HepG2 (cell line): Measurements from ENCODE around the gene CHID1. TPM values are rescaled to one million over a fixed set of nuclear protein-coding genes. Genes with fewer than 3 reads are reported as not detected.

Experiments
- ARID3A ChIP-seq: IDR thresholded peaks from 2 replicates; pipeline ENCODE4 v1.6.1; 2012; ENCODE audit warnings: low read depth, low read length, improper control_type of control experiment
- ERF ChIP-seq: IDR thresholded peaks from 2 replicates; pipeline ENCODE4 v1.6.1; 2018; ENCODE audit warnings: missing biosample characterization, missing genetic modification reagents
- HHEX ChIP-seq: IDR thresholded peaks from 2 replicates; pipeline ENCODE4 v1.6.1; 2016; ENCODE audit warnings: control low read depth
- HOXA3 ChIP-seq: sonication (generic); formaldehyde crosslinking; IDR thresholded peaks from 2 replicates; pipeline ENCODE4 v1.5.0; 2020; ENCODE audit warnings: missing genetic modification reagents
- IRF9 ChIP-seq: sonication (generic); formaldehyde crosslinking; IDR thresholded peaks from 2 replicates; pipeline ENCODE4 v1.8.0; 2022; ENCODE audit warnings: missing genetic modification reagents, mild to moderate bottlenecking, borderline replicate concordance
- MYPOP ChIP-seq: sonication (generic); formaldehyde crosslinking; IDR thresholded peaks from 2 replicates; pipeline ENCODE4 v1.8.1; 2023; ENCODE audit warnings: mild to moderate bottlenecking, moderate library complexity, missing genetic modification reagents
- NFE2 ChIP-seq: sonication (generic); formaldehyde crosslinking; IDR thresholded peaks from 2 replicates; pipeline ENCODE4 v1.4.0; 2020; ENCODE audit warnings: missing genetic modification reagents
- PHB2 ChIP-seq: fragments of 450-650 bp; IDR thresholded peaks from 2 replicates; pipeline ENCODE4 v1.6.1; 2018; ENCODE audit not compliant: partially characterized antibody
- PRDM15 ChIP-seq: sonication (generic); formaldehyde crosslinking; IDR thresholded peaks from 2 replicates; pipeline ENCODE4 v1.4.0; 2020; ENCODE audit warnings: missing genetic modification reagents
- SNAI1 ChIP-seq: sonication (generic); formaldehyde crosslinking; IDR thresholded peaks from 2 replicates; pipeline ENCODE4 v1.5.0; 2020; ENCODE audit warnings: mild to moderate bottlenecking, missing genetic modification reagents, borderline replicate concordance
- SRSF4 ChIP-seq: fragments of 200-400 bp; formaldehyde crosslinking; IDR thresholded peaks from one replicate; pipeline ENCODE4 v1.6.1; 2018; ENCODE audit warnings: mild to moderate bottlenecking, low read depth, low read length, moderate library complexity; ENCODE audit not compliant: poor library complexity, severe bottlenecking
- TBX3 ChIP-seq: fragments of 450-650 bp; IDR thresholded peaks from 2 replicates; pipeline ENCODE4 v1.6.1; 2017; ENCODE audit warnings: antibody characterized with exemption, mild to moderate bottlenecking, inconsistent platforms, borderline replicate concordance
- XRCC5 ChIP-seq: fragments of 200-400 bp; formaldehyde crosslinking; optimal IDR thresholded peaks from 2 replicates; pipeline ENCODE3; 2017; ENCODE audit warnings: mild to moderate bottlenecking, low read length
- ZNF235 ChIP-seq: sonication (generic); formaldehyde crosslinking; IDR thresholded peaks from 2 replicates; pipeline ENCODE4 v1.8.1; 2023; ENCODE audit warnings: mild to moderate bottlenecking, missing genetic modification reagents, borderline replicate concordance
- ZNF251 ChIP-seq: sonication (generic); formaldehyde crosslinking; IDR thresholded peaks from 2 replicates; pipeline ENCODE4 v1.9.0; 2021; ENCODE audit warnings: mild to moderate bottlenecking, missing genetic modification reagents
- ZNF30 ChIP-seq: sonication (generic); formaldehyde crosslinking; IDR thresholded peaks from 2 replicates; pipeline ENCODE4 v1.5.0; 2020; ENCODE audit warnings: mild to moderate bottlenecking, missing genetic modification reagents
- ZNF460 ChIP-seq: sonication (generic); formaldehyde crosslinking; IDR thresholded peaks from 2 replicates; pipeline ENCODE4 v1.5.1; 2020; ENCODE audit warnings: missing genetic modification reagents, mild to moderate bottlenecking, borderline replicate concordance
- ZNF543 ChIP-seq: sonication (generic); formaldehyde crosslinking; IDR thresholded peaks from 2 replicates; pipeline ENCODE4 v1.4.0; 2020; ENCODE audit warnings: mild to moderate bottlenecking, missing genetic modification reagents
- ZNF547 ChIP-seq: sonication (generic); formaldehyde crosslinking; IDR thresholded peaks from 2 replicates; pipeline ENCODE4 v1.5.1; 2020; ENCODE audit warnings: mild to moderate bottlenecking, missing genetic modification reagents
- ZNF564 ChIP-seq: sonication (generic); formaldehyde crosslinking; IDR thresholded peaks from 2 replicates; pipeline ENCODE4 v1.8.1; 2023; ENCODE audit warnings: mild to moderate bottlenecking, missing genetic modification reagents
- ZNF772 ChIP-seq: sonication (generic); formaldehyde crosslinking; IDR thresholded peaks from 2 replicates; pipeline ENCODE4 v1.5.0; 2020; ENCODE audit warnings: mild to moderate bottlenecking, missing genetic modification reagents
- ZNF792 ChIP-seq: IDR thresholded peaks from 2 replicates; pipeline ENCODE4 v1.6.1; 2016
- ZNF83 ChIP-seq: sonication (generic); formaldehyde crosslinking; IDR thresholded peaks from 2 replicates; pipeline ENCODE4 v1.4.0; 2020; ENCODE audit warnings: missing genetic modification reagents, mild to moderate bottlenecking, borderline replicate concordance
- polyA plus RNA-seq, 8 experiments: library from polyadenylated mRNA; depleted of rRNA in 3 of 8; stranded (reverse) in 7 of 8; unstranded in 1 of 8; fragments of >200 nt; fragmentation: Illumina TruSeq in 4 of 8; extraction: Trizol in 4 of 8; gene quantifications; 2 replicates each; pipeline versions ENCODE4 v1.2.1 to v1.2.3, GENCODE V29; 2011 to 2016; ENCODE audit warnings: low read depth in 4 of 8, missing spikeins in 1 of 8, mixed read lengths in 1 of 8; ENCODE audit not compliant: insufficient read depth in 1 of 8
- total RNA-seq, 5 experiments: library from RNA; depleted of rRNA; stranded (reverse); fragments of >200 nt; fragmentation: Illumina TruSeq; extraction: Trizol; gene quantifications; 2 replicates each; pipeline ENCODE4 v1.2.3, GENCODE V29; 2016; ENCODE audit warnings: low read depth in 1 of 5

Gene CHID1
- total and polyA plus RNA-seq, 2 of the 13 experiments (the other 11 are each of a cell fraction or from before 2014, with no cell fraction given): 65.1 to 93.6 TPM

- no peak for TF ChIP-seq TBX3
- 0 out of 2 replicates have a peak, but pooled peaks have one; percentile 27 for TF ChIP-seq ZNF564
- TF ChIP-seq SNAI1 (CRISPR knock-in tag): no peak
- TF ChIP-seq HHEX (CRISPR knock-in tag): no peak
- TF ChIP-seq ZNF30 (CRISPR knock-in tag): no peak
- TF ChIP-seq NFE2 (CRISPR knock-in tag): no peak
- TF ChIP-seq ERF (CRISPR knock-in tag): no peak
- TF ChIP-seq ZNF543: no peak
- no peak for TF ChIP-seq ZNF251
- TF ChIP-seq PRDM15 (CRISPR knock-in tag): no peak
- TF ChIP-seq ZNF235 (CRISPR knock-in tag): no peak
- TF ChIP-seq SRSF4: no peak
- 0 out of 2 replicates have a peak, but pooled peaks have one; percentile 50 for TF ChIP-seq IRF9 (CRISPR knock-in tag)
- TF ChIP-seq ZNF792 (CRISPR knock-in tag): no peak
- TF ChIP-seq PHB2: no peak
- TF ChIP-seq HOXA3 (CRISPR knock-in tag): peak; percentile 12; the same call in 1 of the 2 replicates
- no peak for TF ChIP-seq MYPOP (CRISPR knock-in tag)
- 0 out of 2 replicates have a peak, but pooled peaks have one; percentile 56 for TF ChIP-seq ZNF547 (CRISPR knock-in tag)
- 0 out of 2 replicates have a peak, but pooled peaks have one; percentile 33 for TF ChIP-seq ZNF460 (CRISPR knock-in tag)
- no peak for TF ChIP-seq ARID3A
- TF ChIP-seq XRCC5: no peak
- TF ChIP-seq ZNF83: no peak; the same call in 1 of the 2 replicates
- no peak for TF ChIP-seq ZNF772
Measured at GRCh38 chr11:830295-831117, 80.1 kb downstream of the CHID1 start (continued).
